G401.6 (cell line): ENCODE results near the gene PCDH15.
"Not testable (repeated sequence)": the region's sequence is repeated elsewhere in the genome, so short reads cannot be mapped to it uniquely, and the experiment has no call there.

Source experiments
- FAIRE-seq: peaks from 2 replicates; lab custom pipeline; 2012; peaks lifted over from hg19 to GRCh38; lab: Jason Lieb, UNC

Gene PCDH15

GRCh38 chr10:53978301-53978700, 822.7 kb downstream of the PCDH15 start:
- FAIRE-seq: no peak

- FAIRE-seq: no peak
Measured at GRCh38 chr10:53977267-53977666, 823.8 kb downstream of the PCDH15 start.

GRCh38 chr10:53957401-53957800, 843.6 kb downstream of the PCDH15 start:
- no peak for FAIRE-seq

GRCh38 chr10:53955091-53955490, 845.9 kb downstream of the PCDH15 start:
- no peak for FAIRE-seq

GRCh38 chr10:53952698-53953630, 848.1 kb downstream of the PCDH15 start:
- no peak for FAIRE-seq

- FAIRE-seq: no peak
Measured at GRCh38 chr10:53939654-53940053, 861.4 kb downstream of the PCDH15 start.

- FAIRE-seq: no peak
Measured at GRCh38 chr10:53930648-53931047, 870.4 kb downstream of the PCDH15 start.

GRCh38 chr10:53924051-53924700, 876.9 kb downstream of the PCDH15 start:
- FAIRE-seq: not testable (repeated sequence)

- no peak for FAIRE-seq
Measured at GRCh38 chr10:53918755-53919154, 882.3 kb downstream of the PCDH15 start.

- no peak for FAIRE-seq
Measured at GRCh38 chr10:53909791-53910190, 891.2 kb downstream of the PCDH15 start.

GRCh38 chr10:53904506-53905241, 896.4 kb downstream of the PCDH15 start:
- FAIRE-seq: no peak

GRCh38 chr10:53903756-53904155, 897.3 kb downstream of the PCDH15 start:
- FAIRE-seq: no peak

- no peak for FAIRE-seq
Measured at GRCh38 chr10:53899463-53900160, 901.4 kb downstream of the PCDH15 start.

- no peak for FAIRE-seq
Measured at GRCh38 chr10:53898532-53898931, 902.5 kb downstream of the PCDH15 start.

GRCh38 chr10:53894145-53894544, 906.9 kb downstream of the PCDH15 start:
- no peak for FAIRE-seq

- FAIRE-seq: no peak
Measured at GRCh38 chr10:53893061-53893460, 908.0 kb downstream of the PCDH15 start.

GRCh38 chr10:53886325-53887300, 914.4 kb downstream of the PCDH15 start:
- FAIRE-seq: no peak

- FAIRE-seq: no peak
Measured at GRCh38 chr10:53864846-53865245, 936.2 kb downstream of the PCDH15 start.

- FAIRE-seq: no peak
Measured at GRCh38 chr10:53852450-53853175, 948.4 kb downstream of the PCDH15 start.

- FAIRE-seq: no peak
Measured at GRCh38 chr10:53846809-53847208, 954.2 kb downstream of the PCDH15 start.
